ENCODE results near the gene ZFHX3.
"Not testable (repeated sequence)": the region's sequence is repeated elsewhere in the genome, so short reads cannot be mapped to it uniquely, and the experiment has no call there.

ZFHX3 gene

GRCh38 chr16:72992142-72992601 lies 55.8 kb downstream of the ZFHX3 start:
- no peak for DNase-seq

DNA sequence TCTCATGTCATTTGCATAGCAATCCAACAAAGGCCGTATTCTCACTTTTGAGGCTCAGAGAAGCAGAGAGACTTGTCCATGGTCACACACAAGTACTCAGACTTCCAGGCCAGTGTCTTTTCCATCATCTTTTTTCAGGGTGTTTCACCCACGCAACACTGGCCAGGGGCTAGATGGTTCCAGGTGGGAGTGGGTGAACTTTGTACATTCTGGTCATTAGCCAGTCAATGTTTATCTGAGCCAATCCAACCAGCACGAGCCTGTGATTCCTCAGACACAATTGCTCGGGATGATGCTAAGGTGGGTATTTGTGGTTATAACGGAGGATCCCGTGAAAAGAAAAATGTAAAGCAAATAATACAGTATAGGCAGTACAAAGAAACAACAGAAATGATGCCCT lies 56.3 kb downstream of the ZFHX3 start:
- DNase-seq = no peak

DNA sequence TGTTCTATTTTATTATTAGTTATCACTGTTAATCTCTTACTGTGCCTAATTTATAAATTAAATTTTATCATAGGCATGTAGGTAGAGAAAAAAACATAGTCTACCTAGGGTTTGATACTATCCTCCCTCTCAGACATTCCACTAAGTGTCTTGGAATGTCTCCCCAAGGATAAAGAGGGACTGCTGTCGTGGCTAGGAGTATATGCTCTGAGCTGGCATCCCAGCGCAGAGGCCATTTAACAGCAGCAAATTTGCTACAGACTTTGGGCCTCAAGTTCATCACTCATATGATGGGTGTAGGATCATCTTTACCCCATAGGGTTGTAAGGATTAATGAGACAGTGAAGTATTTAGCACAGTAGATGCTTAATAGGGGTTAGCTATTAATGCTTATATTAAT lies 56.7 kb downstream of the ZFHX3 start:
- no peak for DNase-seq

- no peak for DNase-seq
Observed at GRCh38 chr16:72990571-72990970, 57.4 kb downstream of the ZFHX3 start.

- peak; percentile 62 for DNase-seq
Observed at GRCh38 chr16:72989579-72990551, 58.1 kb downstream of the ZFHX3 start.

GRCh38 chr16:72989203-72989578 lies 58.7 kb downstream of the ZFHX3 start:
- not testable (repeated sequence) for DNase-seq

DNA sequence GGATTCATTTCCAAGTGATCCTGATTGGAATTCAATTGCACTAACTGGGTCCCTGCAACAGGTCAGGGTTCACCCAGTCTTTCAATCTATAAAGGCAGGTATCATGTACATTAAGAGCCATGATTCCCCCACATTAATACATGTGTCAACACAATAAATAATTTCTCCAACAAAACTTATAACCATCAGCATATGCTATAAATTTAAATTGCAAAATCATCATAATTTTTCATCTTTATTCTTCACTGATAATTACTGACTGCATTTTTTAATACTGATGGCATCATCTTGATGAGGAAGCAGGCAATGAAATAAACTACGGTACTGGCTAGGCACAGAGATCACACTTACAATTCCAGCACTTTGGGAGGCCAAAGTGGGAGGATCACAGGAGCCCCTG lies 59.4 kb downstream of the ZFHX3 start:
- no peak for DNase-seq

GRCh38 chr16:72987480-72987901 lies 60.4 kb downstream of the ZFHX3 start:
- DNase-seq = no peak

GRCh38 chr16:72985995-72986394 lies 61.9 kb downstream of the ZFHX3 start:
- no peak for DNase-seq

DNA sequence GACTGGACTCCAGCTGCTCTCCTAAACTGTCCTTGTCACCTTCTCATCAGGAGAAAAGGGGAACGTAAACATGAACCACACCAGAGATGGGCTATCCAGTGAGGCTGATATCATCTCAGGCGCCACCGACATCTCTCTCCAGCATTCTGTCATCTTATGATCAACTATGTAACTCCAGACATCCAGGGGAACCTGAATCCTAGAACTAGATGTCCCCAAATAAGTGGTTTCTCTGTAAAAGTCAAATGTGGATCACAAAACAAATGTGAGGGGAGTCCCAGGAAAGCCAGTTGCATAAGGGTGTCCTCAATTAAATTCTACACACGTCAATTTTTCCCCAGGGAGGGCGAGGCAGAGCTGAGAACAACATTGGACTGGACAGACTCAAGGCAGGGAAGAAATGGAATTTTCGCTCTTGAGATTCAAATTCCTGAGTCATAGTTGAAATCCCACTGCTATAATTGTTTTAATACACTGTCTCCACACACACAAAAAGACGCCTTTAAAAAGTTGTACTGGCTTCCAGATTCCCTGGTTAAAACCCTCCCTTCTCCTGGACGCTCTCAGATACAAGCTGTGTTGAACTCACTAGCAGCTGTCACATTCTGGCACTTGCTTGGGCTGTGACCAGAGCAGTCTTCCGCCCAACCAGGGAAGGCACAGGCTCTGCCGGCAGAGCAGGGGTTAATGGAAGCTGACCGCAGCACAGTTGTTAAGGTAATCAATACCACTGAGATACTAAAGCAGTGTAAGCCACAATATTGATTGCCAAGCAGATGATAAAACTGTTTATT lies 62.6 kb downstream of the ZFHX3 start:
- peak; percentile 9 for DNase-seq

DNA sequence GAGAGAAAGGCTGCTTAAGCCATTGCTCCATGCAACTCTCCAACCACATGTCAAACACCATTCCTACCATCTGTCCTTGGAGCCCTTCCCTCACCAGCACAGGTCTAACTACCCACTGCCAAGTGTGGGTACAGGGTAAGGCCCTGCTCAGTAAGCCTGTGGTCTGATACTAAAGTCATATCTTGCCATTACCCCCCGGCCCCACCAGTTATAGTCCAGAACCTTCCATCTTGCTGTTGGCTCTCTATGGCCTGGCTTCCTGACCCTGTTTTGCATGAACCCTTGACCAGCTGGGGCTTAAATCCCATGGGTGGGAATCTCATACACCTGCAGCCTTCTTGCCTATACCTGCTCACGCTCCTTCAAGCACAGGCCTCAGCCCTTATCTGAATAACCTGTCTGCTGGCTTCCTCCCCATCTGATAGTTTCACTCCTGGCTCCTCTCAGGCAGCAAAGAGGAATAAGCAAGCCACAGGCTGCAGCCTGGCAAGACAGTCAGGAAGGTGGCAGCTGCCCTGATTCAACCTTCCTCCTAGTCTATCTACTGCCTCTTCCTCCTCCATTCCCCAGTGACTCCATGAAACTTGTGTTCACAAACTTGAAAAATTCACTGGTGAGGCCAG lies 64.1 kb downstream of the ZFHX3 start:
- DNase-seq = no peak

GRCh38 chr16:72983241-72983640 lies 64.7 kb downstream of the ZFHX3 start:
- DNase-seq = no peak

DNA sequence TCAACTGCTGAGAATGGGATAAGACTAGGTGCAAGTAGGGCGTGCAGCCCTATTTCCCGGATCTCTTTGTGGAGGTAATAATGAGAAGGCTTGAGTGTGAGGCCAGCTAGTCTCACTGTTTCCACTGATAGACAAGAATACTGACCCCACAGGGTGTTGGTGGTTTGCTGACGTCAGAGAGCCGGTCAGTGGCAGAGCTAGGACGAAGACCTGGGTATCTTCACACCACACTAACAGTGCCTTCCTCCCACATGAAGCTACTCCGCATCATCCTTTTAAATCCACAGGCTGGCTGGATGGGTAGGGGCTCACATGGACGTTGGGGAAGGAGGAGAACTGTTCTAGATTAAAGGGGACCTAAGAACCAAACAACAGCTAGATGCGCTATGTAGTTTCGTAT lies 68.0 kb downstream of the ZFHX3 start:
- DNase-seq = no peak

GRCh38 chr16:72978212-72978611 lies 69.7 kb downstream of the ZFHX3 start:
- no peak for DNase-seq

- no peak for DNase-seq
Observed at GRCh38 chr16:72977127-72977526, 70.8 kb downstream of the ZFHX3 start.

DNA sequence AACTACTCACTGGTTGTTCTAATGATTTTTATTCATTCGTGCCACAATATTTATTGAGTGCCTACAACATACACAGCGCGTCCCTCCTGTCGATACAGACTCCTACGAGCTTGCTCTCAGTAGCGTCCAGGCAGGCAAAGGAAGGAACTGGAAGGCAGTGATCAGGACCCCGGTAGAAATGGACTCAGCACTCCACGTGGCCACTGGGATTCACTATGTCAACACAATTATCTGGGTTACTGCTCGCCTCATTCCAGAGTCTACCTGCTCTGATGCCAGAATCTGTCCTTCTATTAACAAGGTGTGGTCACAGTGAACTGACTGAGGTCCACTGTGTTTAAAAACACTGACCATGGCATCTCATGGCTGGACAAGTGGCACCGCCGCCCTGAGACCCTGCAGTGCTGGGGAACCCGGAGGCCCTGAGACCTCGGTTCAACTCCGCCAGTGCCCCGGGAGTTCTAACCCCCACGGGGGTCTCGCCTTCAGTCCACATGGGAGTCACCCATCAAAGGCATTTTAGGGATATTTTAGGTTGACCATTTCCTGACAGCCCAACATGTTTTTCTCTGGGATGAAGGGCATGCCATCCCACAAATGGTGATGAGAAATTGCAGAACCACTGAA lies 71.4 kb downstream of the ZFHX3 start:
- DNase-seq = no peak

DNA sequence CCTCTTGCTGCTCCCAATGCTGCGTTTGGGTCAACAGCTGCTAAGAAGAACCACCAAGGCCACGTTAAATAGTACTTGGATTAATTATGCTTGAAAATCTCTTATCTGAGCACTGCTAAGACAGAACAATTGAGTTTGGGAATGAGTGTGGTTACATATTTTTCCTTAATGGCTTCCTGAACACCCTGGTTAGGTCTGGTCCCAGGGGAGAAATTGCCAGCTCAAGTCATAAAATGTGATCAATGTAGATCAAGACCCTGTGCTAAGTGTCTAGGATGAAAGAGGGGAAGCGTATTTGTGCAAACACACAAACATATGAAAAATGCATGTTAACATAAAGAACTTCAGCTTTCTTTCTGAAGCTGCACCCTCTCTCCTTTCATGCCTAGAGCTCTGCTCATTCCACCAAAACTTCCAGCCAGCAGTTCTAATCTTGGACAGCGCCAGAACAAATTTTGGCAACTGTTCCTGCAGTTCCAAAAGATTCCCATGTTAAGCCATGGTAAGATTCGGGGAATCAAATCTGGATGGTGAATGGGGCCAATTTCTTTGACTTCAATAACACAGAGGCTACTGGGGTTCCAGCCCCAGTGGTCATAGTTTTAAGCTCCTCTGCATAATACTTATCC lies 72.0 kb downstream of the ZFHX3 start:
- DNase-seq = no peak

- DNase-seq = no peak
Observed at GRCh38 chr16:72974142-72974769, 73.7 kb downstream of the ZFHX3 start.

GRCh38 chr16:72972878-72973571 lies 74.9 kb downstream of the ZFHX3 start:
- no peak for DNase-seq

DNA sequence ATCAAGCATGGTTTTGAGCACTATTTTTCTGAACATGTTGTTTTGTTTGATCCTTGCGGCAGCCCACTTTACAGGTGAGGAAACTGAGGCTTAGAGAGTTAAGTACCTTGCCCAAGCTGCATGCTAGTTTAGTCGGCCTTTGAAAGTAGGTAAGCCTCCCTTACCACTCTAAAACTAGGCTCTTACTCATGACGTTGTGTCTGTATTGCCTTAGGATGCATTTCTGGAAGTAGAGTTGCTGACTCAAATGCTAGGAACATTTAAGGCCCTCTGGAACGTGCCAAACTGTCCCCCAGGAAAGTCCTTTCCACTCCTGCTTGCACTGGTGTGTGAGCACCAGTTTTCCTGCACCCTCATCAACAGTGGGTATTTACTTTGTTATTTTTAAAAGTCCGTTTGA lies 76.6 kb downstream of the ZFHX3 start:
- DNase-seq = no peak

DNA sequence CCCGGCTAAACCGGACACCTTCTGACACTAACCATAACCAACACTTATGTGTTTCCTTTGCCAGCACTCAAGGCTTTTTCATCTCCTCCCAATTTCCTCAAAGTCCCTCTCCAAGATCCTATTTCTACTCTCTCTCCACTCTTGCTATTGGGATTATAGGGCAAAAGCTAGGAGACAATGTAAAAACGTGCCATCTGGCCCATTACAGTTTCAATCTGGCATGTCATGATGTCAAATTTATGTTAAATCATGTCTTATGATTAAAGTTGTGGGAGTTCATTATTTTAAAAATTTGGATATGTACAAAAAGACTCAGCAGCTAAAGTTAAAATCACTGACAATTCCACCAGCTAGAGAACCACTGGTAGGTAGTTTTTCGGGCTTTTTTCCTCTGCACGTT lies 77.3 kb downstream of the ZFHX3 start:
- DNase-seq = no peak

Measured in amniotic stem cell (primary cell).